ENCODE measurements around the gene COL23A1. TPM values are rescaled to one million over a fixed set of nuclear protein-coding genes. Genes with fewer than 3 reads are reported as not detected.

Gene COL23A1
- total RNA-seq, 2 donors from 2014 or later = 0.44 to 0.86 TPM

- peaks cover 5% of the 10 kb centered on the region for H3K27me3 Mint-ChIP-seq (ENCODE audit: low read depth)
- no peaks in the 10 kb centered on the region for H3K4me1 Mint-ChIP-seq (ENCODE audit: low read depth)
- ATAC-seq (replicated peaks in 1 of 2) = no peak
- H3K9me3 Mint-ChIP-seq = no peaks in the 10 kb centered on the region
- no peaks in the 10 kb centered on the region for H3K36me3 Mint-ChIP-seq (ENCODE audit: insufficient read depth in 2 of 2)
- no peak for DNase-seq
- H3K4me3 Mint-ChIP-seq = no peak overlapping the region
- no peak overlapping the region for H3K27ac Mint-ChIP-seq
These were observed 202.4 kb downstream of the COL23A1 start for GRCh38 chr5:178387856-178388190.

GRCh38 chr5:178387061-178387855, 202.9 kb downstream of the COL23A1 start:
- no peak overlapping the region for H3K27ac Mint-ChIP-seq
- H3K36me3 Mint-ChIP-seq (ENCODE audit: insufficient read depth in 2 of 2) = no peaks in the 10 kb centered on the region
- no peaks in the 10 kb centered on the region for H3K4me1 Mint-ChIP-seq (ENCODE audit: low read depth)
- no peaks in the 10 kb centered on the region for H3K9me3 Mint-ChIP-seq
- DNase-seq (no peak), ATAC-seq (replicated peaks in 1 of 2) (no peak)
- peaks cover 5% of the 10 kb centered on the region for H3K27me3 Mint-ChIP-seq (ENCODE audit: low read depth)
- H3K4me3 Mint-ChIP-seq = no peak overlapping the region

GRCh38 chr5:178386336-178386931, 203.8 kb downstream of the COL23A1 start:
- Mint-ChIP-seq H3K4me3 (no peak overlapping the region), H3K9me3 (no peaks in the 10 kb centered on the region), H3K27me3 (ENCODE audit: low read depth) (peaks cover 5% of the 10 kb centered on the region), H3K27ac (no peak overlapping the region), H3K36me3 (ENCODE audit: insufficient read depth in 2 of 2) (no peaks in the 10 kb centered on the region), H3K4me1 (ENCODE audit: low read depth) (no peaks in the 10 kb centered on the region)
- ATAC-seq (replicated peaks in 1 of 2) (no peak), DNase-seq (no peak)

GRCh38 chr5:178385496-178385890, 204.7 kb downstream of the COL23A1 start:
- no peaks in the 10 kb centered on the region for H3K4me1 Mint-ChIP-seq (ENCODE audit: low read depth)
- DNase-seq = peak in 1 of 2 donors; percentile 5
- peaks cover 5% of the 10 kb centered on the region for H3K27me3 Mint-ChIP-seq (ENCODE audit: low read depth)
- peak; percentile 15 to 35 for ATAC-seq (replicated peaks in 1 of 2)
- H3K36me3 Mint-ChIP-seq (ENCODE audit: insufficient read depth in 2 of 2) = no peaks in the 10 kb centered on the region
- H3K9me3 Mint-ChIP-seq = no peaks in the 10 kb centered on the region
- no peak overlapping the region for H3K27ac Mint-ChIP-seq
- no peak overlapping the region for H3K4me3 Mint-ChIP-seq

- no peaks in the 10 kb centered on the region for H3K36me3 Mint-ChIP-seq (ENCODE audit: insufficient read depth in 2 of 2)
- no peaks in the 10 kb centered on the region for H3K4me1 Mint-ChIP-seq (ENCODE audit: low read depth)
- no peaks in the 10 kb centered on the region for H3K9me3 Mint-ChIP-seq
- H3K27me3 Mint-ChIP-seq (ENCODE audit: low read depth) = peaks cover 5% of the 10 kb centered on the region
- ATAC-seq (replicated peaks in 1 of 2) = no peak
- H3K27ac Mint-ChIP-seq = no peak overlapping the region
- no peak overlapping the region for H3K4me3 Mint-ChIP-seq
- no peak for DNase-seq
These were observed 205.2 kb downstream of the COL23A1 start for GRCh38 chr5:178384816-178385495.

GRCh38 chr5:178383919-178384815, 206.0 kb downstream of the COL23A1 start:
- no peak overlapping the region for H3K4me3 Mint-ChIP-seq
- ATAC-seq (replicated peaks in 1 of 2) (no peak), DNase-seq (no peak)
- no peaks in the 10 kb centered on the region for H3K36me3 Mint-ChIP-seq (ENCODE audit: insufficient read depth in 2 of 2)
- no peaks in the 10 kb centered on the region for H3K4me1 Mint-ChIP-seq (ENCODE audit: low read depth)
- H3K9me3 Mint-ChIP-seq = no peaks in the 10 kb centered on the region
- peaks cover 5% of the 10 kb centered on the region for H3K27me3 Mint-ChIP-seq (ENCODE audit: low read depth)
- H3K27ac Mint-ChIP-seq = no peak overlapping the region

GRCh38 chr5:178383301-178383918, 206.8 kb downstream of the COL23A1 start:
- no peak for ATAC-seq (replicated peaks in 1 of 2)
- no peak overlapping the region for H3K4me3 Mint-ChIP-seq
- H3K9me3 Mint-ChIP-seq = no peaks in the 10 kb centered on the region
- no peak for DNase-seq
- no peaks in the 10 kb centered on the region for H3K36me3 Mint-ChIP-seq (ENCODE audit: insufficient read depth in 2 of 2)
- no peaks in the 10 kb centered on the region for H3K4me1 Mint-ChIP-seq (ENCODE audit: low read depth)
- peaks cover 5% of the 10 kb centered on the region for H3K27me3 Mint-ChIP-seq (ENCODE audit: low read depth)
- no peak overlapping the region for H3K27ac Mint-ChIP-seq

GRCh38 chr5:178382754-178383164, 207.4 kb downstream of the COL23A1 start:
- no peaks in the 10 kb centered on the region for H3K36me3 Mint-ChIP-seq (ENCODE audit: insufficient read depth in 2 of 2)
- ATAC-seq (replicated peaks in 1 of 2) (no peak), DNase-seq (no peak)
- H3K27me3 Mint-ChIP-seq (ENCODE audit: low read depth) = peaks cover 5% of the 10 kb centered on the region
- H3K9me3 Mint-ChIP-seq = no peaks in the 10 kb centered on the region
- H3K4me1 Mint-ChIP-seq (ENCODE audit: low read depth) = no peaks in the 10 kb centered on the region
- H3K27ac Mint-ChIP-seq = no peak overlapping the region
- no peak overlapping the region for H3K4me3 Mint-ChIP-seq

GRCh38 chr5:178381921-178382695, 208.1 kb downstream of the COL23A1 start:
- no peak overlapping the region for H3K27ac Mint-ChIP-seq
- H3K36me3 Mint-ChIP-seq (ENCODE audit: insufficient read depth in 2 of 2) = no peaks in the 10 kb centered on the region
- ATAC-seq (replicated peaks in 1 of 2) (no peak), DNase-seq (no peak)
- H3K4me1 Mint-ChIP-seq (ENCODE audit: low read depth) = no peaks in the 10 kb centered on the region
- H3K4me3 Mint-ChIP-seq = no peak overlapping the region
- H3K27me3 Mint-ChIP-seq (ENCODE audit: low read depth) = peaks cover 5% of the 10 kb centered on the region
- H3K9me3 Mint-ChIP-seq = no peaks in the 10 kb centered on the region

GRCh38 chr5:178381206-178381605, 209.0 kb downstream of the COL23A1 start:
- no peak overlapping the region for H3K27ac Mint-ChIP-seq
- ATAC-seq (replicated peaks in 1 of 2) (no peak), DNase-seq (no peak)
- no peaks in the 10 kb centered on the region for H3K9me3 Mint-ChIP-seq
- H3K4me1 Mint-ChIP-seq (ENCODE audit: low read depth) = no peaks in the 10 kb centered on the region
- H3K27me3 Mint-ChIP-seq (ENCODE audit: low read depth) = peaks cover 5% of the 10 kb centered on the region
- no peaks in the 10 kb centered on the region for H3K36me3 Mint-ChIP-seq (ENCODE audit: insufficient read depth in 2 of 2)
- H3K4me3 Mint-ChIP-seq = no peak overlapping the region

GRCh38 chr5:178380541-178381074, 209.6 kb downstream of the COL23A1 start:
- ATAC-seq (replicated peaks in 1 of 2) (no peak), DNase-seq (no peak)
- Mint-ChIP-seq H3K27me3 (ENCODE audit: low read depth) (peaks cover 4% of the 10 kb centered on the region), H3K4me3 (no peak overlapping the region), H3K36me3 (ENCODE audit: insufficient read depth in 2 of 2) (no peaks in the 10 kb centered on the region), H3K27ac (no peak overlapping the region), H3K4me1 (ENCODE audit: low read depth) (no peaks in the 10 kb centered on the region), H3K9me3 (no peaks in the 10 kb centered on the region)

GRCh38 chr5:178380086-178380485, 210.1 kb downstream of the COL23A1 start:
- ATAC-seq (replicated peaks in 1 of 2) (no peak), DNase-seq (no peak)
- H3K27me3 Mint-ChIP-seq (ENCODE audit: low read depth) = no peaks in the 10 kb centered on the region
- no peaks in the 10 kb centered on the region for H3K4me1 Mint-ChIP-seq (ENCODE audit: low read depth)
- no peak overlapping the region for H3K4me3 Mint-ChIP-seq
- no peaks in the 10 kb centered on the region for H3K9me3 Mint-ChIP-seq
- H3K36me3 Mint-ChIP-seq (ENCODE audit: insufficient read depth in 2 of 2) = no peaks in the 10 kb centered on the region
- no peak overlapping the region for H3K27ac Mint-ChIP-seq
